Karpas-422 (cell line): Measurements from ENCODE around the gene MAPRE2. TPM values are rescaled to one million over a fixed set of nuclear protein-coding genes. Genes with fewer than 3 reads are reported as not detected.

Experiments
- DNase-seq: peaks from one replicate; pipeline ENCODE4 v3.0.0-alpha.2; 2015
- H2AFZ ChIP-seq: fragments of 200-600 bp; sonication (generic); 2 replicates; pipeline ENCODE4 v1.6.1; 2014; ENCODE audit warnings: antibody characterized with exemption, low read length, mixed read lengths
- H3K27ac ChIP-seq: fragments of 200-600 bp; sonication (generic); 2 replicates; pipeline ENCODE4 v1.5.1; 2014; ENCODE audit warnings: mild to moderate bottlenecking, low read length, moderate library complexity
- H3K27me3 ChIP-seq: fragments of 200-600 bp; sonication (generic); 2 replicates; pipeline ENCODE4 v1.6.1; 2014; ENCODE audit warnings: low read length, mixed read lengths
- H3K36me3 ChIP-seq: fragments of 200-600 bp; sonication (generic); 2 replicates; pipeline ENCODE4 v1.6.1; 2014; ENCODE audit warnings: low read length, mixed read lengths; ENCODE audit not compliant: insufficient read depth
- H3K4me1 ChIP-seq: fragments of 200-600 bp; sonication (generic); 2 replicates; pipeline ENCODE4 v1.6.1; 2014; ENCODE audit warnings: mild to moderate bottlenecking, low read length, mixed read lengths
- H3K4me2 ChIP-seq: fragments of 200-600 bp; sonication (generic); 2 replicates; pipeline ENCODE4 v1.6.1; 2014; ENCODE audit warnings: low read length, low read depth, mild to moderate bottlenecking; ENCODE audit not compliant: poor library complexity, severe bottlenecking
- H3K4me3 ChIP-seq: fragments of 200-600 bp; sonication (generic); 2 replicates; pipeline ENCODE4 v1.5.1; 2014; ENCODE audit warnings: mild to moderate bottlenecking, antibody characterized with exemption, low read length, mixed read lengths
- H3K79me2 ChIP-seq: fragments of 200-600 bp; sonication (generic); 2 replicates; pipeline ENCODE4 v1.6.1; 2014; ENCODE audit warnings: mild to moderate bottlenecking, low read length, mixed read lengths
- H3K9ac ChIP-seq: fragments of 200-600 bp; sonication (generic); 2 replicates; pipeline ENCODE4 v1.6.0; 2014; ENCODE audit warnings: low read length
- H3K9me2 ChIP-seq: fragments of 200-600 bp; sonication (generic), shearing (Covaris generic); replicated peaks from 2 replicates; pipeline ENCODE4 v1.6.0; 2014; ENCODE audit warnings: mild to moderate bottlenecking, low read length, moderate library complexity; ENCODE audit not compliant: insufficient read depth
- H3K9me3 ChIP-seq: fragments of 300-700, 200-600 bp; sonication (generic); 2 replicates; pipeline ENCODE4 v1.6.1; 2014; ENCODE audit warnings: low read length, mixed read lengths
- H4K20me1 ChIP-seq: fragments of 200-600 bp; sonication (generic); 2 replicates; pipeline ENCODE4 v1.6.1; 2014; ENCODE audit warnings: mild to moderate bottlenecking, antibody characterized with exemption, low read length, low read depth; ENCODE audit not compliant: insufficient read depth
- total RNA-seq: library from RNA; depleted of rRNA; stranded (reverse); fragments of >200 nt; shearing (Covaris generic); gene quantifications from 2 replicates; pipeline ENCODE4 v1.2.3, GENCODE V29; 2014; ENCODE audit warnings: low replicate concordance

Gene MAPRE2
- total RNA-seq, 1 experiment from 2014 or later = 267 TPM

- peak overlapping the region; percentile 28 for H3K27ac ChIP-seq
- H3K27me3 ChIP-seq = no peaks in the 10 kb centered on the region
- no peak overlapping the region for H3K9ac ChIP-seq
- H3K4me1 ChIP-seq = peaks cover 16% of the 10 kb centered on the region
- H2AFZ ChIP-seq = no peak overlapping the region
- no peak for DNase-seq
- no peak overlapping the region for H3K4me3 ChIP-seq
- H3K9me3 ChIP-seq = no peaks in the 10 kb centered on the region
- no peaks in the 10 kb centered on the region; the same call in 1 of the 2 replicates for H4K20me1 ChIP-seq
- no peaks in the 10 kb centered on the region for H3K9me2 ChIP-seq
- peaks cover 25% of the 10 kb centered on the region for H3K79me2 ChIP-seq
- H3K4me2 ChIP-seq = no peak overlapping the region
- H3K36me3 ChIP-seq = peaks cover 84% of the 10 kb centered on the region
These were observed 95.7 kb downstream of the MAPRE2 start for GRCh38 chr18:35136885-35137284.

DNA sequence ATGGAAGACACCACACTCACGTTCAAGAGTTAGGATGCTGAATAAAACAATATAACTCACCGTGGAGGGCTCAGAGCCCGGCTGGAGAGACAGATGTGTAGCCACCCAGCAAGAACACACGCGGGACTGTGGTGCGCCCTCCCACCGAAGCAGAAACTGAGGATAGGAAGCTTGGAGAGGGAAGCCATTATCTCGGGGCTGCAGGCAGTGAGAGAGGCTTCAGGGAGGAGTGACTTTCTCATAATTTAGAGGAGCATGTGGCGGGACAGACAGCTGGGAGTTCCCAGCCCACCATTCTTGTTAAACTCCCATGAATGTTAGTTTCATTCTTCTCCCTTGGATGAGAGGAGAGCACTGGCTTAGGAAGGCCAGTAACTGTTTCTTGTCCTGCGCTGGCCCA is 96.4 kb downstream of the MAPRE2 start:
- H3K4me3 ChIP-seq = no peak overlapping the region

DNA sequence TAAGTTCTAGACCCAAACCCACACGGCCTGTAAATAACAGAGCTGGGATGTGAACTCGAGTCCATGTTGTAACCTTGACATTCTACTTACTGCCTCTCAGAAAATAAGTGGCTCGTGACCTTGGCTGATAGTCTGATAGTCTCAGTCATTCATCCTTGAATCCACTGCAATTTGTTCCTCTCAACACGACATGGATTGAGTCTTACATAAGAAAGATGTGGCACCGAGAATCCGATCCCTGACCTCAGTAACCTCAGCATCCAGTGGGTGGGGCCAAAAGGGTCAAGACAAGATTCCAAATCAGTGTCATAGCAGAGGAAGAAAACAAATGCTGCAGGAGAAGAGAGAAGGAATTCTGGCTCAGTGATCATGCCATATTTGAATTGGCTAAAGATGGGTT is 97.6 kb downstream of the MAPRE2 start:
- Histone ChIP-seq H3K4me3 (no peak overlapping the region), H2AFZ (no peak overlapping the region), H3K9ac (no peak overlapping the region), H3K36me3 (peaks cover 67% of the 10 kb centered on the region), H3K79me2 (peaks cover 12% of the 10 kb centered on the region; the same call in 1 of the 2 replicates), H3K9me2 (no peaks in the 10 kb centered on the region), H3K9me3 (no peaks in the 10 kb centered on the region), H3K27ac (no peak overlapping the region), H3K27me3 (no peaks in the 10 kb centered on the region), H3K4me2 (no peak overlapping the region), H3K4me1 (peaks cover 16% of the 10 kb centered on the region), H4K20me1 (no peaks in the 10 kb centered on the region; the same call in 1 of the 2 replicates)
- DNase-seq = no peak

More for the DNA sequence above, 96.4 kb downstream of the MAPRE2 start:
- peaks cover 16% of the 10 kb centered on the region for H3K4me1 ChIP-seq
- no peak overlapping the region for H3K4me2 ChIP-seq
- no peaks in the 10 kb centered on the region for H3K9me2 ChIP-seq
- H3K9ac ChIP-seq = no peak overlapping the region
- no peaks in the 10 kb centered on the region for H3K27me3 ChIP-seq
- peaks cover 78% of the 10 kb centered on the region for H3K36me3 ChIP-seq
- H3K9me3 ChIP-seq = no peaks in the 10 kb centered on the region
- H4K20me1 ChIP-seq = no peaks in the 10 kb centered on the region; the same call in 1 of the 2 replicates
- no peak overlapping the region for H2AFZ ChIP-seq
- no peak for DNase-seq
- H3K27ac ChIP-seq = 0 out of 2 replicates have a peak overlapping the region, but pooled peaks have one; percentile 28
- H3K79me2 ChIP-seq = peaks cover 17% of the 10 kb centered on the region

DNA sequence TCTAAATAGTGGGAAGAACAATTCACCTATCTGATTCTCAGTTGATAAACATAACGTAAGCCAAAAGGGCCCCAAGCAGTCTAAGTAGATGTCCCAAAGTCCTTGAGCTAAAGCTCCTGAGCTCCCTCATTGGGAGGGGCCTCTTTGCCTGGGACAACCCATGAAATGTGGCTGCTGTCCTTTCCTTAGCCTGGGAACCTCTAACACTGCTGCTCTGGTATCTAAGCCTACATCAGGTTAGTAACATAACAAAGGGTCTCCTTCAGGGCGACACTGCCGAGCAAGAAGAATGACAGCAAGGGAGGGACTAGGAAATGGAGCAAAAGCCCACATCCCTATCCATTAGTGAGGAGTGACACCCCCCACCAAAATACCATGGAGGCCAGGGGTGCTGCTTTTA is 98.3 kb downstream of the MAPRE2 start:
- Histone ChIP-seq H3K4me3 (no peak overlapping the region), H3K4me1 (peaks cover 16% of the 10 kb centered on the region), H3K9me2 (no peaks in the 10 kb centered on the region), H4K20me1 (no peaks in the 10 kb centered on the region), H2AFZ (no peak overlapping the region), H3K4me2 (no peak overlapping the region), H3K79me2 (peaks cover 6% of the 10 kb centered on the region; the same call in 1 of the 2 replicates), H3K9me3 (no peaks in the 10 kb centered on the region), H3K27ac (no peak overlapping the region), H3K36me3 (peaks cover 66% of the 10 kb centered on the region), H3K27me3 (no peaks in the 10 kb centered on the region), H3K9ac (no peak overlapping the region)
- DNase-seq = no peak

GRCh38 chr18:35141077-35141476 is 99.9 kb downstream of the MAPRE2 start:
- H4K20me1 ChIP-seq = no peaks in the 10 kb centered on the region
- no peak overlapping the region for H3K4me3 ChIP-seq
- H3K36me3 ChIP-seq = peaks cover 62% of the 10 kb centered on the region
- no peaks in the 10 kb centered on the region for H3K9me2 ChIP-seq
- no peak overlapping the region for H3K4me2 ChIP-seq
- H3K9me3 ChIP-seq = no peaks in the 10 kb centered on the region
- no peak overlapping the region for H2AFZ ChIP-seq
- no peak for DNase-seq
- H3K4me1 ChIP-seq = peaks cover 16% of the 10 kb centered on the region; the same call in 1 of the 2 replicates
- H3K27ac ChIP-seq = peak overlapping the region; percentile 61
- no peaks in the 10 kb centered on the region for H3K27me3 ChIP-seq
- H3K79me2 ChIP-seq = no peaks in the 10 kb centered on the region; the same call in 1 of the 2 replicates
- H3K9ac ChIP-seq = no peak overlapping the region

DNA sequence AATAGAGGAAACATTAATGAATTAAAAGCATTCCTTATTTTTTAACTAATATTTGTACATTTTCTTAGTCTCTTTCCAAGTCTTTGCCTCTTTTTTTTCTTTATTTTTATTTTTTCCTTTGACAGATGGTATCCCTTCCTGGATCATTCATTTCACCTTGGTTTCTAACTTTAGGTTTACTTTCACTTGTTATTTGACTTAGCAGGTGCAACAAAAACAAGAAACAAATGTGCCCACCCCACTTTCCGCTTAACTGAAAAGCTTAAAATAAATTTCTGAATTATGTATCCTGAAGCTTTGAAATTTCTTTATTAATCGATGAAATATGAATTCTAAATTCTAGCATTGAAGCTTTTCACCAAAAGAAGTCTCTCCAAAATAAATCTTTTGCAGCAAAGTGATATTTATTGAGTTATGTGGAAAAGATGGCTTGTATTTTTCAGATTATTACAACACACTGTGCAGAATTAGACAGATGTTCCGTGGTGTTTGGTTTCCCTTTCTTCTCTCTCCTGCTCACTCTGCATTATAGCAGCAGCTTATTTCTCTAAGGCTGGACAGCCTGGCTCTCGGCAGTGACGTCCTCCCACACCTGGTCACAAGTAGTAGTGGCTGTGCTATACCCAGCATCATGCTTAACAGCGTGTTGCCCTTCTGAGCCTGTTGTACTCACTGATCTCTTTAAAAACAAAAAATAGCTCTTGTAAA is 100.5 kb downstream of the MAPRE2 start:
- peak overlapping the region; percentile 61 for H3K27ac ChIP-seq
- DNase-seq = no peak
- H3K9me3 ChIP-seq = no peaks in the 10 kb centered on the region
- no peaks in the 10 kb centered on the region for H3K9me2 ChIP-seq
- no peak overlapping the region for H2AFZ ChIP-seq
- H3K4me3 ChIP-seq = no peak overlapping the region
- H3K36me3 ChIP-seq = peaks cover 58% of the 10 kb centered on the region
- peaks cover 13% of the 10 kb centered on the region; the same call in 1 of the 2 replicates for H3K4me1 ChIP-seq
- H3K27me3 ChIP-seq = no peaks in the 10 kb centered on the region
- H4K20me1 ChIP-seq = no peaks in the 10 kb centered on the region
- H3K9ac ChIP-seq = no peak overlapping the region
- H3K4me2 ChIP-seq = no peak overlapping the region
- no peaks in the 10 kb centered on the region; the same call in 1 of the 2 replicates for H3K79me2 ChIP-seq

DNA sequence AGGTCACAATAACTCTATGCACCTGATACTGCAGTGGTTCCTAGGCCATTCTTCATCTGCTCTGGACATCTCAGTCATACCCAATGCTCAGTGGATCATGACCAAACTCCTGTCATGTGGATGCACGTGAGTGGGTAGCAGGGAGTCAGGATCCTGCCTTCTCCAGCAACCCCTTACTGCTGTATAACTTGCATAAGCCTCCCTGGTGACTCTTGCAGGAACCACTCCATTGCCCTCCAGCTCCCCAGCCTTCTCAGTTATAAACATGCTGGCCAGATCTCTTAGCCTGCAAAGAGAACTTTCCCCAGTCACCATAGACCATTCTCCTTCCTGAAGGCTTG is 101.0 kb downstream of the MAPRE2 start:
- Histone ChIP-seq H4K20me1 (no peaks in the 10 kb centered on the region), H3K79me2 (no peaks in the 10 kb centered on the region; the same call in 1 of the 2 replicates), H3K36me3 (peaks cover 53% of the 10 kb centered on the region), H3K27me3 (no peaks in the 10 kb centered on the region), H3K9me2 (no peaks in the 10 kb centered on the region), H3K9me3 (no peaks in the 10 kb centered on the region), H3K27ac (peak overlapping the region; percentile 61), H3K9ac (no peak overlapping the region), H3K4me2 (no peak overlapping the region), H2AFZ (no peak overlapping the region), H3K4me3 (no peak overlapping the region), H3K4me1 (peaks cover 8% of the 10 kb centered on the region; the same call in 1 of the 2 replicates)
- no peak for DNase-seq

DNA sequence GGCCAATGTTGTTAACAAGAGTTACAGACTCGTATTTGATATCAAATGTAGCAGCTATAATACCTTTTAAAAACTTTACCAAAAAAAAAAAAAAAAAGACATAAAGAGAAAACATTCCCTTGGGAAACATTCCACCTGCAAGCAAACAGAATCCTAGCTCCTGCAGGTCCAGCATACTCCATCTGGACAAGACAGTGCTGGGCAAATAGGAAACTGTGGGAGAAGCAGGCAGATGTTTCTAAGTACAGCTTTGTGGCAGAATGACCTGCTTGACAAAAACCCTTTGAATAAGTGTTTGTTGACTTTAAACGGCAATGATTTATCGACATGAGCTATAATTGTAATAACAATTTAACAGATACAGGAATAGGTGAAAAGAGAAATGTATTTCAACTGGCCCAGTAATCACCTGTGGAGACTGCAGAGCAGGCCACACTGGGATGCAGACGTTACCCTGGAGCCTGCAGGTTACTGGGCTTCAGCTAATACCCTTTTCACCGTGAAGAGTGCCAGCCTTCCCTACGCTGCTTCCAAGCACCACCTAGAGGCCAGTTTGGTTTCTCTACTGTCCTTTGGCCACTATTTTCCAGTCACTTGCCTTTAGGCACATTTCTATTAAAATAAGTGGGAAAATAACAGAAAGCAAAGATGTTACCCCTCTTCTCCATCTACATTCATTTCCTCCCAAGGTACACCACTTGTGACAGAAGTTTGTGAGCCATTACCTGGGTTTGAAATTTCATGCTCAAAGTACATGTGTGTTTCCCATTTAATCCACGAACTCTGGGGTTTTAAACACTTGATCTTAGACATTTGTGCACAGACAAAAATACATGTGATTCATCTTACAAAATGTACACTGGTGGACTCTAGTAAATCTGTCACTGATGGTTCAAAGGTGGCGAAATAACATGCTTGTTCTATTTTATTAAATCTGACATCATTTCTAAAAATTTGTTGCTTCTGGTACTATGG is 102.7 kb downstream of the MAPRE2 start:
- H3K27ac ChIP-seq = 0 out of 2 replicates have a peak overlapping the region, but pooled peaks have one; percentile 28
- no peak overlapping the region for H3K4me3 ChIP-seq
- peaks cover 46% of the 10 kb centered on the region for H3K36me3 ChIP-seq
- DNase-seq = peak; percentile 68
- no peak overlapping the region for H2AFZ ChIP-seq
- H3K4me1 ChIP-seq = peaks cover 7% of the 10 kb centered on the region; the same call in 1 of the 2 replicates
- H3K9ac ChIP-seq = no peak overlapping the region
- H3K9me2 ChIP-seq = no peaks in the 10 kb centered on the region
- H3K9me3 ChIP-seq = no peaks in the 10 kb centered on the region
- H3K27me3 ChIP-seq = no peaks in the 10 kb centered on the region
- H3K4me2 ChIP-seq = no peak overlapping the region
- no peaks in the 10 kb centered on the region; the same call in 1 of the 2 replicates for H3K79me2 ChIP-seq
- no peaks in the 10 kb centered on the region for H4K20me1 ChIP-seq
